NCI-H510A treated with DMSO at 0.1 percent for 48 hours (cell line): ENCODE results near the gene COMMD2.
A peak's percentile ranks its signal among the peaks of the same experiment; 100 is the strongest.

ENCODE experiments used
- DNase-seq: peaks from one replicate; lab custom pipeline; 2025; lab: John Stamatoyannopoulos, UW

COMMD2 gene

GRCh38 chr3:149752051-149752787, at the start of gene COMMD2:
COMMD2 (minus strand) TSS chr3:149752489; CDS start chr3:149752444, 45 bp downstream.
- DNase-seq: peak; percentile 88

GRCh38 chr3:149801639-149802038, 49.4 kb upstream of the COMMD2 start:
- DNase-seq: no peak

GRCh38 chr3:149801195-149801594, 48.9 kb upstream of the COMMD2 start:
- no peak for DNase-seq

- no peak for DNase-seq
Measured at GRCh38 chr3:149800693-149801092, 48.4 kb upstream of the COMMD2 start.

GRCh38 chr3:149796026-149796425, 43.7 kb upstream of the COMMD2 start:
- DNase-seq: no peak

GRCh38 chr3:149792452-149793270, 40.4 kb upstream of the COMMD2 start, which contains the start of gene ANKUB1:
ANKUB1 (minus strand) TSS chr3:149792554; CDS start chr3:149792366, 188 bp downstream.
- DNase-seq: no peak

- DNase-seq: no peak
Measured at GRCh38 chr3:149790698-149791097, 38.4 kb upstream of the COMMD2 start.

- DNase-seq: no peak
Measured at GRCh38 chr3:149790268-149790667, 38.0 kb upstream of the COMMD2 start.

- no peak for DNase-seq
Measured at GRCh38 chr3:149784064-149784704, 31.9 kb upstream of the COMMD2 start.

GRCh38 chr3:149783576-149783975, 31.3 kb upstream of the COMMD2 start:
- DNase-seq: no peak

- DNase-seq: no peak
Measured at GRCh38 chr3:149781741-149782140, 29.5 kb upstream of the COMMD2 start.

GRCh38 chr3:149781211-149781610, 28.9 kb upstream of the COMMD2 start:
- DNase-seq: no peak

GRCh38 chr3:149777414-149778214, 25.3 kb upstream of the COMMD2 start:
- DNase-seq: no peak

GRCh38 chr3:149776170-149776569, 23.9 kb upstream of the COMMD2 start:
- no peak for DNase-seq

- DNase-seq: no peak
Measured at GRCh38 chr3:149772861-149773260, 20.6 kb upstream of the COMMD2 start.

- DNase-seq: peak; percentile 28
Measured at GRCh38 chr3:149771652-149772271, 19.5 kb upstream of the COMMD2 start.

GRCh38 chr3:149770246-149770645, 18.0 kb upstream of the COMMD2 start:
- DNase-seq: no peak

GRCh38 chr3:149768704-149769103, 16.4 kb upstream of the COMMD2 start:
- DNase-seq: no peak

- DNase-seq: no peak
Measured at GRCh38 chr3:149767720-149768119, 15.4 kb upstream of the COMMD2 start.

GRCh38 chr3:149765762-149766334, 13.6 kb upstream of the COMMD2 start:
- DNase-seq: no peak

GRCh38 chr3:149764302-149764701, 12.0 kb upstream of the COMMD2 start:
- DNase-seq: no peak
